ENCODE results near the gene NTRK3. TPM values are rescaled to one million over a fixed set of nuclear protein-coding genes. Genes with fewer than 3 reads are reported as not detected.

Gene NTRK3
- total and polyA plus RNA-seq, 2 donors (not counting 3 experiments of a cell fraction or from before 2014, with no cell fraction given) = not detected

DNA sequence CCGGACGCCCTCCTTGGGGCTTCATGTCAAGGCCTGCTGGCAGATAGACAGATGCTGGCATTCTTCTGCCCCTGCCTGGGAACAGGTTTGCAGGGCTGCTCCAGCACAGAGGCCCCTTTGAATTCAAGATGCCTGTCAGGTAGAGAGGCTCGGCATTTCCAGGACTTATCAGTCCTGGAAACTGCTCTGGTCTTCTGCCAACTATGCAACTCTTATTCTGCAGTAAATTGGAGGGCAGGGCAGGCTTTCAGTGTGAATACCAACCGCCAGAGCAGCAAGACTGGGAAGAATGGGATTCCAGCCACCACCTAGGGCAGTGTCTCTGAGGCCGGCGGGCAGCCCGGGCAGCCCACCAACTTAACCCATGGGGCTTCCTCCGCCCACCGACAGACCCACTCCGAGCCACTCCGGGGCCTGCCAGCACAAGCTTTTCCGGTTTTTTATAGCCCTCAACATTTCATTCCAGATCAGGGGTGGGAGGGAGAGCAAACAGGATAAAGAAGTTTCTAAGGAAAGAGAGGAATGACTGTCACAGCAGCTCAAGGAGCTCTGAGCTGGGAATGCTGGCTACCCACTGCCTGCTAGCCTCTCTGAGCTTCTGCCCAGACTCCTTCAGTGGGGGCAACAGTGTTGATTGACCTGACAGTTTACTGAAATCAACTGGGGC, 140.9 kb downstream of the NTRK3 start:
- no peaks in the 10 kb centered on the region for H3K9me1 ChIP-seq (replicated peaks; ENCODE audit: control insufficient read depth, extremely low read depth, insufficient read depth, low read length)
- H3K27me3 ChIP-seq (ENCODE audit: control insufficient read depth in 2 of 2, insufficient read depth in 2 of 2, low read length in 2 of 2) = no peaks in the 10 kb centered on the region
- H3K9me3 ChIP-seq (replicated peaks; ENCODE audit: control insufficient read depth, insufficient read depth, low read length) = peaks cover 11% of the 10 kb centered on the region
- dilution Hi-C loops (cut with MboI; ENCODE audit: extremely low pct_ligation_motif_present, low sequenced_read_pairs) = no loop called here
- TF ChIP-seq GATA2 (IDR thresholded peaks at IDR 0.05; ENCODE audit: insufficient read depth, insufficient read length, low read depth, low read length) (no peak), POLR2AphosphoS5 (IDR thresholded peaks at IDR 0.05; ENCODE audit: insufficient read depth, low read depth, low read length) (no peak), JUN (IDR thresholded peaks at IDR 0.05; ENCODE audit: borderline replicate concordance, insufficient read depth, insufficient read length, low read depth) (no peak), FOS (IDR thresholded peaks at IDR 0.05; ENCODE audit: borderline replicate concordance, insufficient read depth, low read length) (no peak), MAX (IDR thresholded peaks at IDR 0.05; ENCODE audit: insufficient read depth, insufficient read length) (no peak), POLR2A (IDR thresholded peaks at IDR 0.05; ENCODE audit: low read depth, low read length) (no peak), CTCF (IDR thresholded peaks at IDR 0.05; ENCODE audit: extremely low read depth in 1 of 2, insufficient read depth in 1 of 2, low read depth in 1 of 2, low read length in 2 of 2) (no peak), MYC (IDR thresholded peaks at IDR 0.05; ENCODE audit: low read depth, low read length) (no peak), EZH2 (IDR thresholded peaks at IDR 0.05; ENCODE audit: borderline replicate concordance, low read depth, low read length, severe bottlenecking) (no peak)
- no peak overlapping the region for H2AFZ ChIP-seq (ENCODE audit: low read depth, low read length)
- intact Hi-C loops (cut with micrococcal nuclease) = no loop called here
- no peaks in the 10 kb centered on the region for H3K36me3 ChIP-seq (ENCODE audit: control insufficient read depth in 2 of 2, extremely low read depth in 1 of 2, insufficient read depth in 2 of 2, low read length in 2 of 2)
- no peaks in the 10 kb centered on the region for H3K79me2 ChIP-seq (ENCODE audit: control insufficient read depth, insufficient read depth, low read length)
- CTCF ChIA-PET = interaction anchor here (0.6 kb wide), 1 partner anchor 376 kb away, joined by 3 read pairs; no protein-coding TSS in a partner anchor
- POLR2A ChIA-PET = no interaction called here
- H3K4me2 ChIP-seq (ENCODE audit: insufficient read depth, low read length) = no peak overlapping the region
- no peak overlapping the region for H3K4me3 ChIP-seq (replicated peaks in 1 of 3; ENCODE audit: insufficient read depth in 1 of 3, low read depth in 1 of 3, low read length in 3 of 3)
- no peaks in the 10 kb centered on the region for H4K20me1 ChIP-seq (replicated peaks; ENCODE audit: control insufficient read depth, extremely low read depth, insufficient read depth, low read length)
- FAIRE-seq = no peak
- no peaks in the 10 kb centered on the region for H3K4me1 ChIP-seq (ENCODE audit: control insufficient read depth, extremely low read depth, insufficient read depth, low read length)
- no peak for DNase-seq (ENCODE audit: low read depth, low spot score)
- H3K27ac ChIP-seq (ENCODE audit: insufficient read depth, low read depth, low read length) = no peak overlapping the region
- BruUV-seq (replicated peaks) = no TSS peak
- no peak overlapping the region for H3K9ac ChIP-seq (replicated peaks; ENCODE audit: extremely low read depth, insufficient read depth, low read length)

All from endothelial cell of umbilical vein (primary cell).